Hepatocyte (in vitro differentiated cells): ENCODE data around the gene KCND2. TPM values are rescaled to one million over a fixed set of nuclear protein-coding genes. Genes with fewer than 3 reads are reported as not detected.

Experiments
- DNase-seq: peaks from one replicate; pipeline ENCODE4 v3.0.0-alpha.2; 2016; ENCODE audit warnings: low spot score
- H2AFZ ChIP-seq: fragments of 200-600 bp; sonication (generic); 2 replicates; pipeline ENCODE4 v1.6.0; 2016; ENCODE audit warnings: antibody characterized with exemption, mild to moderate bottlenecking
- H3K27ac ChIP-seq: fragments of 200-600 bp; sonication (generic); 2 replicates; pipeline ENCODE4 v1.5.1; 2016; ENCODE audit warnings: mild to moderate bottlenecking
- H3K27me3 ChIP-seq: fragments of 200-600 bp; sonication (generic); 2 replicates; pipeline ENCODE4 v1.6.1; 2016
- H3K36me3 ChIP-seq: fragments of 200-600 bp; sonication (generic); replicated peaks from 2 replicates; pipeline ENCODE4 v1.5.1; 2016; ENCODE audit warnings: low read depth; ENCODE audit not compliant: insufficient read depth
- H3K4me1 ChIP-seq: fragments of 200-600 bp; sonication (generic); 2 replicates; pipeline ENCODE4 v1.5.1; 2016; ENCODE audit warnings: mild to moderate bottlenecking, moderate library complexity; ENCODE audit not compliant: insufficient read depth
- H3K4me2 ChIP-seq: fragments of 200-600 bp; sonication (generic); 2 replicates; pipeline ENCODE4 v1.6.0; 2016
- H3K4me3 ChIP-seq: fragments of 200-600 bp; sonication (generic); 2 replicates; pipeline ENCODE4 v1.5.1; 2016; ENCODE audit warnings: mild to moderate bottlenecking
- H3K79me2 ChIP-seq: fragments of 200-600 bp; sonication (generic); 2 replicates; pipeline ENCODE4 v1.6.0; 2017; ENCODE audit warnings: mild to moderate bottlenecking
- H3K9me2 ChIP-seq: fragments of 200-600 bp; sonication (generic); replicated peaks from 2 replicates; pipeline ENCODE4 v1.6.0; 2017; ENCODE audit warnings: mild to moderate bottlenecking; ENCODE audit not compliant: insufficient read depth
- H3K9me3 ChIP-seq: fragments of 200-600 bp; sonication (generic); 2 replicates; pipeline ENCODE4 v1.5.1; 2016; ENCODE audit warnings: low read depth, mild to moderate bottlenecking
- H4K20me1 ChIP-seq: fragments of 200-600 bp; sonication (generic); 2 replicates; pipeline ENCODE4 v1.6.0; 2016; ENCODE audit warnings: mild to moderate bottlenecking; ENCODE audit not compliant: insufficient read depth, poor library complexity, severe bottlenecking
- CTCF ChIP-seq: fragments of 200-600 bp; sonication (generic); IDR thresholded peaks from 2 replicates; pipeline ENCODE4 v1.5.1; 2016; ENCODE audit warnings: antibody characterized with exemption, mild to moderate bottlenecking; ENCODE audit not compliant: poor library complexity
- EZH2 ChIP-seq: fragments of 200-600 bp; sonication (generic); IDR thresholded peaks from 2 replicates; pipeline ENCODE4 v1.6.1; 2016; ENCODE audit warnings: antibody characterized with exemption, mild to moderate bottlenecking, borderline replicate concordance
- EZH2phosphoT487 ChIP-seq: fragments of 200-600 bp; sonication (generic); IDR thresholded peaks from one replicate; pipeline ENCODE4 v1.6.1; 2018; ENCODE audit warnings: antibody characterized with exemption, mild to moderate bottlenecking, low read depth, moderate library complexity; ENCODE audit not compliant: unreplicated experiment, severe bottlenecking
- whole genome bisulfite sequencing: methylation state at CpG from one replicate; pipeline ENCODE4 v1.1.6; 2016; ENCODE audit warnings: low lambda C conversion rate; ENCODE audit errors: missing lambda C conversion rate; 5-methylcytosine and 5-hydroxymethylcytosine counted together
- polyA plus RNA-seq: library from polyadenylated mRNA; unstranded; fragments of >200 nt; fragmentation: Nextera tagmentation; extraction: Ambion mirVana; gene quantifications from 2 replicates; pipeline ENCODE4 v1.2.1, GENCODE V29; 2016
- total RNA-seq: library from RNA; depleted of rRNA; stranded (reverse); fragments of >200 nt; gene quantifications from 2 replicates; pipeline ENCODE4 v1.2.3, GENCODE V29; 2014

Gene KCND2
- total and polyA plus RNA-seq, 2 experiments from 2014 or later: 0.58 to 3.6 TPM

GRCh38 chr7:120402079-120402767 is 129.2 kb downstream of the KCND2 start:
- H2AFZ ChIP-seq: no peak overlapping the region
- no peaks in the 10 kb centered on the region for H3K36me3 ChIP-seq
- H3K9me3 ChIP-seq: no peaks in the 10 kb centered on the region
- no peaks in the 10 kb centered on the region for H4K20me1 ChIP-seq
- H3K4me3 ChIP-seq: no peak overlapping the region
- 61% methylated on average over 4 of the region's 4 CpGs for WGBS
- H3K4me1 ChIP-seq: peaks cover 7% of the 10 kb centered on the region
- no peak for DNase-seq
- H3K9me2 ChIP-seq: no peaks in the 10 kb centered on the region
- H3K79me2 ChIP-seq: no peaks in the 10 kb centered on the region
- no peak overlapping the region for H3K4me2 ChIP-seq
- no peak for TF ChIP-seq EZH2phosphoT487
- H3K27me3 ChIP-seq: no peaks in the 10 kb centered on the region
- H3K27ac ChIP-seq: peak overlapping the region; percentile 8

GRCh38 chr7:120402801-120403200 is 129.8 kb downstream of the KCND2 start:
- H3K27me3 ChIP-seq: no peaks in the 10 kb centered on the region
- WGBS: 38% methylated on average over 1 of the region's 1 CpG
- H3K27ac ChIP-seq: no peak overlapping the region
- no peaks in the 10 kb centered on the region for H3K36me3 ChIP-seq
- TF ChIP-seq EZH2phosphoT487 (no peak), CTCF (no peak), EZH2 (no peak)
- no peak overlapping the region for H3K4me3 ChIP-seq
- H2AFZ ChIP-seq: no peak overlapping the region
- peaks cover 7% of the 10 kb centered on the region for H3K4me1 ChIP-seq
- H3K79me2 ChIP-seq: no peaks in the 10 kb centered on the region
- H3K9me3 ChIP-seq: no peaks in the 10 kb centered on the region
- DNase-seq: no peak
- H3K9me2 ChIP-seq: no peaks in the 10 kb centered on the region
- H4K20me1 ChIP-seq: no peaks in the 10 kb centered on the region
- no peak overlapping the region for H3K4me2 ChIP-seq

- Histone ChIP-seq H3K4me1 (peaks cover 7% of the 10 kb centered on the region), H3K27me3 (no peaks in the 10 kb centered on the region), H3K9me3 (no peaks in the 10 kb centered on the region), H3K79me2 (no peaks in the 10 kb centered on the region), H3K36me3 (no peaks in the 10 kb centered on the region), H2AFZ (no peak overlapping the region), H3K27ac (peak overlapping the region; percentile 5), H3K4me2 (no peak overlapping the region), H3K4me3 (no peak overlapping the region), H4K20me1 (no peaks in the 10 kb centered on the region), H3K9me2 (no peaks in the 10 kb centered on the region)
- TF ChIP-seq CTCF: no peak
- TF ChIP-seq EZH2: no peak
- no peak for TF ChIP-seq EZH2phosphoT487
- DNase-seq: peak; percentile 26
- 47% methylated on average over 1 of the region's 1 CpG for WGBS
Observed at GRCh38 chr7:120404042-120404441, 131.1 kb downstream of the KCND2 start.

- Histone ChIP-seq H3K27me3 (no peaks in the 10 kb centered on the region), H3K79me2 (no peaks in the 10 kb centered on the region), H3K36me3 (no peaks in the 10 kb centered on the region), H3K4me1 (peaks cover 7% of the 10 kb centered on the region), H3K4me3 (no peak overlapping the region), H2AFZ (no peak overlapping the region), H3K27ac (no peak overlapping the region), H3K4me2 (no peak overlapping the region), H4K20me1 (no peaks in the 10 kb centered on the region), H3K9me2 (no peaks in the 10 kb centered on the region), H3K9me3 (no peaks in the 10 kb centered on the region)
- DNase-seq: no peak
- TF ChIP-seq EZH2 (no peak), EZH2phosphoT487 (no peak), CTCF (no peak)
Observed at GRCh38 chr7:120405652-120406051, 132.7 kb downstream of the KCND2 start.
